NB4 (cell line): ENCODE measurements around the gene CRACDL.

Experiments used
- POLR2A ChIP-seq: IDR thresholded peaks from 2 replicates; pipeline ENCODE4 v1.6.1; 2011; ENCODE audit warnings: mild to moderate bottlenecking; ENCODE audit not compliant: insufficient read length; ENCODE audit errors: extremely low read depth
- TF ChIP-seq, protein P1 (sequence below): IDR thresholded peaks from one replicate; pipeline ENCODE4 v1.5.1; 2012; ENCODE audit warnings: low read depth, low read length
- TF ChIP-seq, protein P2 (sequence below): IDR thresholded peaks from 2 replicates; pipeline ENCODE4 v1.6.1; 2011; ENCODE audit warnings: low read depth, low read length

DNA sequence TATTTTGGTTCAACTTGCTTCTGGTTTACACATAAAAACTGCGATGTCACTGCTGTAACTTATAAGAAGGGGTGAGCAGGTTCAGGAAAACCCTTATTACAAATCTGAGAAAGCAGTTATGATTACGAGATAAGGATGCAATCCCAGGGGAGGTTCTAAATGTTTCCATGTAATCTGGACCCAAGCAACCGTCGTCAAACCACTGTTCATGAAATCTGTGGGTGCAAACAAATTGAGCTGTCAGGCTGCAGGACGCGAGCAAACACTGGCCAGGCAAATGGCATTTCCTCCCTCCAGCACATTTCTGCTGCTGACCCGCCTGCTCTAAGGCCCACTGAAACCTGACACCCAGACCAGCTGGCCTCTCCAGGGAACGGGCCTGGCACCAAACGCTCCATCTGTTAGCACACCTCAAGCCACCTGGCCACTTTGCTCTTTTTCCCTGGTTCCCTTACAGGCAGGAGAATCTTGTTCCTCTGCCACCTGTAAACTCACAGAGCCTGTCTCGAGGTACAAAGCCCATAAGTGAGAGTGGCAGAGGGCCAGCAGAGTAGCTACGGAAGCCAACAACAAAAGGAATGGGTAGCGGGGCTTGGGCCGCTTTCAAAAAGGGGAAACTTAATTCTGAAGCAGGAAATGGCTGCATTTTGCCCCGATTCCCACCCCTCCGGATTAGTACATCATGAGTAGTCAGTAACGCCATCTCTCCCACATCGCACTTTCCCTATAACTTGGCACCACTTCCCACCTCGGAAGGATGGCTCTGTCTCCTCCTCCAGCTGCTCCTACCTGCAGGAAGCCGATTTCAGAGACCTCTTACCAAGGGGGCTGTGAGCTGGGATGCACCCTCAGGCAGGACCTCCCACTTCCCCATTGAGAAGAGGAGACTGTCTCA is 26.5 kb downstream of the CRACDL start:
- TF ChIP-seq, protein P1, sequence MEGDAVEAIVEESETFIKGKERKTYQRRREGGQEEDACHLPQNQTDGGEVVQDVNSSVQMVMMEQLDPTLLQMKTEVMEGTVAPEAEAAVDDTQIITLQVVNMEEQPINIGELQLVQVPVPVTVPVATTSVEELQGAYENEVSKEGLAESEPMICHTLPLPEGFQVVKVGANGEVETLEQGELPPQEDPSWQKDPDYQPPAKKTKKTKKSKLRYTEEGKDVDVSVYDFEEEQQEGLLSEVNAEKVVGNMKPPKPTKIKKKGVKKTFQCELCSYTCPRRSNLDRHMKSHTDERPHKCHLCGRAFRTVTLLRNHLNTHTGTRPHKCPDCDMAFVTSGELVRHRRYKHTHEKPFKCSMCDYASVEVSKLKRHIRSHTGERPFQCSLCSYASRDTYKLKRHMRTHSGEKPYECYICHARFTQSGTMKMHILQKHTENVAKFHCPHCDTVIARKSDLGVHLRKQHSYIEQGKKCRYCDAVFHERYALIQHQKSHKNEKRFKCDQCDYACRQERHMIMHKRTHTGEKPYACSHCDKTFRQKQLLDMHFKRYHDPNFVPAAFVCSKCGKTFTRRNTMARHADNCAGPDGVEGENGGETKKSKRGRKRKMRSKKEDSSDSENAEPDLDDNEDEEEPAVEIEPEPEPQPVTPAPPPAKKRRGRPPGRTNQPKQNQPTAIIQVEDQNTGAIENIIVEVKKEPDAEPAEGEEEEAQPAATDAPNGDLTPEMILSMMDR = no peak
- no peak for TF ChIP-seq POLR2A
- TF ChIP-seq, protein P2, sequence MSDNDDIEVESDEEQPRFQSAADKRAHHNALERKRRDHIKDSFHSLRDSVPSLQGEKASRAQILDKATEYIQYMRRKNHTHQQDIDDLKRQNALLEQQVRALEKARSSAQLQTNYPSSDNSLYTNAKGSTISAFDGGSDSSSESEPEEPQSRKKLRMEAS = peak; percentile 61
